ENCODE results near the gene CUL5.

DNA sequence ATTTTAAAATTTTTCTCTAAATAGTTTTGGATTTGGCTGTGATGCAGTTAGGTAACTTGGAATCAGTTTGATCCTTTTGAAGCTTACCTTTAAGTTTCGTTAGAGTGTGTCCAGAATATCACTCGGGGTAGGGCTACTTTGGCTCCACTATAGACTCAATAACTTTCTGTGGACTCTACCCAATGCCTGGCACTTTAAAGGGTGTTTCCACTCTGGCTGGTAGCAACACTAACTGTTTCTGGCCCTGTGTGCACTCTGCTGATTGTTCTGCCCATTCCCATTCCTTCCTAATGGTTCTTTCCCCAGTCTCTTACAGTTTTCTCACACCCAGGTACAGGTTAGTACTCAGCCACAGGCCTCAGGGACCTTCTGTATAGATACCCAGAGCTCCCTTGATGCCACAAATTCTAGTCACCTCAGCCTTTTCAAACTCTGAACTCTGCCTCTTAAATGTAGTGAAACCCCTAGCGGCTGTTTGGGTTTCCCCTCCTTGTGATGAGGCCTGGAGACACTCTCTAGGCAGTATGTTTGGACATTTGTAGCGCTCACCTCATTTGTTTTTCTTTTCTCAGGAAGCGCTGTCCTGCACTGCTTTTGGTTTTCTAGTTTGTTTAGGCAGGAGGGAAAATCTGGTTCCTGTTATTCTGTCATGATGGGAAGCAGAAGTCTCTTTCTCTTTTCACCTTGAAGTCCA is 16.8 kb downstream of the CUL5 start:
- no peak for TF ChIP-seq POLR2A (IDR thresholded peaks at IDR 0.05; ENCODE audit: control extremely low read depth in 1 of 2, low read depth in 2 of 2, low read length in 2 of 2)
- no peak for TF ChIP-seq SUZ12 (IDR thresholded peaks at IDR 0.05; ENCODE audit: low read length)
- TF ChIP-seq EZH2 (IDR thresholded peaks at IDR 0.05; ENCODE audit: low read depth, low read length, severe bottlenecking): no peak
- no peak for TF ChIP-seq POLR2AphosphoS5 (IDR thresholded peaks at IDR 0.05; ENCODE audit: low read depth, low read length)
- no peak for TF ChIP-seq TAF1 (IDR thresholded peaks at IDR 0.05; ENCODE audit: low read depth, low read length)
- no peak for TF ChIP-seq CTCF (IDR thresholded peaks at IDR 0.05; ENCODE audit: control extremely low read depth in 1 of 3, insufficient read depth in 1 of 3, low read depth in 1 of 3, low read length in 3 of 3)
- TF ChIP-seq SRF (IDR thresholded peaks at IDR 0.05; ENCODE audit: low read depth, low read length): no peak
- TF ChIP-seq SIN3A (conservative IDR thresholded peaks at IDR 0.05 in 1 of 2, IDR thresholded peaks at IDR 0.05 in 1 of 2; ENCODE audit: low read depth in 1 of 2, low read length in 2 of 2): no peak
- TF ChIP-seq EP300 (IDR thresholded peaks at IDR 0.05; ENCODE audit: borderline replicate concordance in 1 of 2, low read depth in 2 of 2, low read length in 2 of 2): no peak
- no peak for TF ChIP-seq BRCA1 (IDR thresholded peaks at IDR 0.05; ENCODE audit: low read depth, low read length)
- TF ChIP-seq TEAD4 (IDR thresholded peaks at IDR 0.05; ENCODE audit: low read depth, low read length): no peak
- TF ChIP-seq, protein P1, sequence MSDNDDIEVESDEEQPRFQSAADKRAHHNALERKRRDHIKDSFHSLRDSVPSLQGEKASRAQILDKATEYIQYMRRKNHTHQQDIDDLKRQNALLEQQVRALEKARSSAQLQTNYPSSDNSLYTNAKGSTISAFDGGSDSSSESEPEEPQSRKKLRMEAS (IDR thresholded peaks at IDR 0.05): no peak
- no peak for TF ChIP-seq JUN (IDR thresholded peaks at IDR 0.05; ENCODE audit: low read depth, low read length)
